Gastroesophageal sphincter (tissue), 3 donors: Measurements from ENCODE around the gene MRPS14.
A peak's percentile ranks its signal among the peaks of the same experiment; 100 is the strongest.

Source experiments
- EP300 ChIP-seq: sonication (generic); formaldehyde crosslinking; IDR thresholded peaks from one replicate; pipeline ENCODE4 v1.6.1; 2017; ENCODE audit warnings: antibody characterized with exemption, mild to moderate bottlenecking
- POLR2A ChIP-seq, 2 donors: fragments of 450-650 bp; IDR thresholded peaks; one replicate each; pipeline ENCODE4 v1.6.1; 2017; ENCODE audit warnings: antibody characterized with exemption in 2 of 2, mild to moderate bottlenecking in 2 of 2, moderate library complexity in 1 of 2
- POLR2AphosphoS5 ChIP-seq: sonication (generic); formaldehyde crosslinking; IDR thresholded peaks from one replicate; pipeline ENCODE4 v1.6.1; 2017; ENCODE audit warnings: antibody characterized with exemption
- TF ChIP-seq, protein P1 (sequence below), 4 experiments: fragments of 200-600 bp in 2 of 4; fragments of 450-650 bp in 2 of 4; sonication (generic) in 1 of 4; IDR thresholded peaks; one replicate each; pipeline ENCODE4 v1.5.1; 2017 to 2019; ENCODE audit warnings: antibody characterized with exemption in 4 of 4, mild to moderate bottlenecking in 2 of 4, moderate library complexity in 2 of 4

- TF ChIP-seq, protein P1, sequence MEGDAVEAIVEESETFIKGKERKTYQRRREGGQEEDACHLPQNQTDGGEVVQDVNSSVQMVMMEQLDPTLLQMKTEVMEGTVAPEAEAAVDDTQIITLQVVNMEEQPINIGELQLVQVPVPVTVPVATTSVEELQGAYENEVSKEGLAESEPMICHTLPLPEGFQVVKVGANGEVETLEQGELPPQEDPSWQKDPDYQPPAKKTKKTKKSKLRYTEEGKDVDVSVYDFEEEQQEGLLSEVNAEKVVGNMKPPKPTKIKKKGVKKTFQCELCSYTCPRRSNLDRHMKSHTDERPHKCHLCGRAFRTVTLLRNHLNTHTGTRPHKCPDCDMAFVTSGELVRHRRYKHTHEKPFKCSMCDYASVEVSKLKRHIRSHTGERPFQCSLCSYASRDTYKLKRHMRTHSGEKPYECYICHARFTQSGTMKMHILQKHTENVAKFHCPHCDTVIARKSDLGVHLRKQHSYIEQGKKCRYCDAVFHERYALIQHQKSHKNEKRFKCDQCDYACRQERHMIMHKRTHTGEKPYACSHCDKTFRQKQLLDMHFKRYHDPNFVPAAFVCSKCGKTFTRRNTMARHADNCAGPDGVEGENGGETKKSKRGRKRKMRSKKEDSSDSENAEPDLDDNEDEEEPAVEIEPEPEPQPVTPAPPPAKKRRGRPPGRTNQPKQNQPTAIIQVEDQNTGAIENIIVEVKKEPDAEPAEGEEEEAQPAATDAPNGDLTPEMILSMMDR (IDR thresholded peaks at IDR 0.05), result peak; percentile 41 to 60 (median 52)
- no peak for TF ChIP-seq POLR2AphosphoS5
- no peak for TF ChIP-seq POLR2A (IDR thresholded peaks at IDR 0.05)
- no peak for TF ChIP-seq EP300
These were observed 40.1 kb downstream of the MRPS14 start for GRCh38 chr1:174982971-174983689.
